NCI-H128 (cell line): ENCODE results near the gene GPR15LG.
"Not testable (repeated sequence)": the region's sequence is repeated elsewhere in the genome, so short reads cannot be mapped to it uniquely, and the experiment has no call there.

ENCODE experiments used
- DNase-seq: peaks from one replicate; lab custom pipeline; 2025; ENCODE audit not compliant: unreplicated experiment; lab: John Stamatoyannopoulos, UW

Gene GPR15LG

DNA sequence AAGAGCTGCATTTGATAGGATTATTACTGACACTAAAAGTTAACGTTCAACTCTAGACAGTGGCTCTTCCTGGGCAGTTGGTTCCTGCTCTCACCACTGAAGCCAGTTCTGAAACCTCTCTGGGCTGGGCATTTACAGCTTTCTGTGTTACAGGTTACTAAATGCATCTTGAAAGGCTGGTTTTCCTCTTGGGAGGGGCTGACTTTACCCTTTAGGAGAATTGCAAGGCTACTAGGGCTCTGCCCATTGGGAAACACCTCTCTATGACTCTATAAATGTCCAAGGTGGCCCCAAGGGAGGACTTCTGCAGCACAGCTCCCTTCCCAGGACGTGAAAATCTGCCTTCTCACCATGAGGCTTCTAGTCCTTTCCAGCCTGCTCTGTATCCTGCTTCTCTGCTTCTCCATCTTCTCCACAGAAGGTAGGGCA lies at the start of gene GPR15LG:
Gene GPR15LG (plus strand): TSS at position 301 of the 429 bp plus-strand sequence. CDS start 51 bp downstream, at position 352.
- DNase-seq, result no peak

DNA sequence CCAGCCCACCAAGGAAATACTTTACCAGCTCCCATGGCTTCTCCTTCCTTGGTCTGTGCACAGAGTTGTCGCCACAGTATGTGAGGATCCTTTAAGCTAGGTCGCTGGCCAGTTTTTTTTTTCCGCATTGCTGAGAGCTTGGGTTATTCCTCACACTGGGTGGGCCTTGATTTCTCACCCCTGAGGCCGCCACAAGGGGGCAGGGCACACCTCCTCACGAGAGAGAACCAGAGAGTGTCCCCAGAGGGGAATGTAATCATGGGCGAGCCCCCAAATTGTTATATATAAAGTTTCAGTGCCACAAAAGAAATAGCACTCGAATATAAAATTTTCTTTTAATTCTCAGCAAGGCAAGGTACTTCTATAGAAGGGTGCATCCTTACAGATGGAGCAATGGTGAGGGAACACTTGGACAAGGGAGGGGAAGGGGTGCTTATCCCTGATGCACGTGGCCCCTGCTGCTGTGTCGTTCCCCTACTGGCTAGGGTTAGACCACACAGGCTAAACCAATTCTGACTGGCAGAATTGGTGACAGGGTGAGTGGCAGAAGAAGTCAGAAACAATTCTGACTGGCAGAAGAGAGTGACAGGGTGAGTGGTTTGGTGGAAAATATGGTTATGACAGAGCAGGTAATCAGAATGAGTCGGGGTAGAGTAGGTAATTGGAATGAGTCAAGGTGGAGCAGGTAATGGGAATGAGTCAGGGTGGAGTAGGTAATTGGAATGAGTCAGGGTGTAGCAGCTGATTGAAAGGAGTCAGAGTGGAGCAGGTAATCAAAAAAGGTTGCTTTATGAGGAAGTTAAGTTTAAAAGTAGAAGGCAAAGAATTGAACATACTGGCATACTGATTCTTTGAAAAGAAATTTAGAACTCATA lies 47.5 kb upstream of the GPR15LG start:
- DNase-seq, result not testable (repeated sequence)

DNA sequence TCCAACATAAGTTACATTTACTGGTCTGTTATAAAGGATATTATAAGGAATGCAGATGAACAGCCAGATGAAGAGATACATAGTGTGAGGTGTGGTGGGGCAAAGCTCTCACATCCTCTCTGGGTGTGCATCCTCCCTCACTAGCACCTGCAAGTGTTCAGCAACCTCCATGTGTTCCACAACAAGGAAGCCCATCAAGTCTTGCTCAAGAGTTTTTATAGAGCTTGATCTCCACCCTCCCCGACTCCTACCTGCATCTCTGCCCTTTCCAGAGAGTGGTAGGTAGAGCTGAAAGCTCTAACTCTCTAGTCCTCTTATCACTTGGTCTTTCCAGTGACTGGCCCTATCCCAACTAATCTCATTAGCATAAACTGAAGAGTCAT lies 46.8 kb upstream of the GPR15LG start:
- no peak for DNase-seq

DNA sequence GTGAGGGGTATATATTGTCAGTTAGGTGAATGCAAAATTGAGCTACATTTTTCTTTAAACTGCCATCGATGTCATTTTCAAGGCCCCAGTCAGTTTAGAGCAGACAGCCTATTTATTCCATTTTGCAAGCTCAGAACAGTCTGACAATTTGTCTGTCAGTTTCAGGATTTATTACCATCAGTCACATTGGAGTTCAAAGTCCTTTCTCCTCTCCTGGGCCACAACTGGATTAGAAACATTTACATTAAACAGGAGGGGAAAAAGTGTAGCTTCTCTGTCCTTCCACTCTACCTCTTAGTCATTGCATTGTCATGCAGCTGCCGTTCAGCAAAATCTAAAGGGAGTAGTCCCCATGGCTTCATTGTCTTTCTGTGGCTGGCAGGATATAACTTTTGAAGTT lies 37.8 kb upstream of the GPR15LG start:
- no peak for DNase-seq

DNA sequence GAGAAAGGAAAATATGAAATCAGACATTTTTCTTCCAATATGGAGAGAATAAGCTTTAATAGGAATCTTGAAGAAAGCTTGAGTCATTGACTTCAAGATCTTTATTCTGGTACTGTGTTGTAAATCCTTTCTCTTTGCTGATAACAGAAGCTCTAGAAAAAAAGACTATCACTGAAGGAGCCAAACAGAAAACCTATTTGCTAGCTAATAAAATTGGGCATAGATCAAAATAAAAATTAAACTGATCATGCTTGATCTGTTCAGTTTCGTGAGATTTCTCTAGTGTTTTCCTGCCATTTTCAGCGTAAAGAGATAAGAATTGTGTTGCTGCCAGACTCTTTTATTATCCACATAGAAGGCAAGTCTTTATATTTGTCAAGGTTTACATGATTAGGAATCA lies 35.8 kb upstream of the GPR15LG start:
- no peak for DNase-seq

DNA sequence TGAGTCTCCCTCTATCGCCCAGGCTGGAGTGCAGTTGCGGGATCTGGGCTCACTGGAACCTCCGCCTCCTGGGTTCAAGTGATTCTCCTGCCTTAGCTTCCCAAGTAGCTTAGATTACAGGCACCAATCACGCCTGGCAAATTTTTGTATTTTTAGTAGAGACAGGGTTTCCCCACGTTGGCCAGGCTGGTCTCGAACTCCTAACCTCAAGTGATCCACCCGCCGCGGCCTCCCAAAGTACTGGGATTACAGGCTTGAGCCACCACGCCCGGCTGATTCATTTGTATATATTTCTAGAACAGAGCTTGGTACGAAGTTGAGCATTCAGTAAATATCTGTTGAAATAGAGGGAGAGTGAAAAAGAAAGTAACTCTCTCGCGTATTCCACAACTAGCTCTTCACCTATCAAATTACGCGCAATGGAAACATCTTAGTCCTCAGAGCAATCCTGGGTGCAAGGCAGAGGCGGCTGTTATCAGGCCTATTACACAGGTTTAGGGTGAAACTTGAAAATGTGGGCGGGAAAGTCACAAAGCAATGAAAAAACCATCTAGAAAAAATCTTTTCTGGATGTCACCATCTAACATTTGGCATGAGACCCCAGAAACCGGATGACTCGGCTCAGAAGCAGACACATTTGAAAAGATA lies 35.0 kb upstream of the GPR15LG start:
- no peak for DNase-seq

DNA sequence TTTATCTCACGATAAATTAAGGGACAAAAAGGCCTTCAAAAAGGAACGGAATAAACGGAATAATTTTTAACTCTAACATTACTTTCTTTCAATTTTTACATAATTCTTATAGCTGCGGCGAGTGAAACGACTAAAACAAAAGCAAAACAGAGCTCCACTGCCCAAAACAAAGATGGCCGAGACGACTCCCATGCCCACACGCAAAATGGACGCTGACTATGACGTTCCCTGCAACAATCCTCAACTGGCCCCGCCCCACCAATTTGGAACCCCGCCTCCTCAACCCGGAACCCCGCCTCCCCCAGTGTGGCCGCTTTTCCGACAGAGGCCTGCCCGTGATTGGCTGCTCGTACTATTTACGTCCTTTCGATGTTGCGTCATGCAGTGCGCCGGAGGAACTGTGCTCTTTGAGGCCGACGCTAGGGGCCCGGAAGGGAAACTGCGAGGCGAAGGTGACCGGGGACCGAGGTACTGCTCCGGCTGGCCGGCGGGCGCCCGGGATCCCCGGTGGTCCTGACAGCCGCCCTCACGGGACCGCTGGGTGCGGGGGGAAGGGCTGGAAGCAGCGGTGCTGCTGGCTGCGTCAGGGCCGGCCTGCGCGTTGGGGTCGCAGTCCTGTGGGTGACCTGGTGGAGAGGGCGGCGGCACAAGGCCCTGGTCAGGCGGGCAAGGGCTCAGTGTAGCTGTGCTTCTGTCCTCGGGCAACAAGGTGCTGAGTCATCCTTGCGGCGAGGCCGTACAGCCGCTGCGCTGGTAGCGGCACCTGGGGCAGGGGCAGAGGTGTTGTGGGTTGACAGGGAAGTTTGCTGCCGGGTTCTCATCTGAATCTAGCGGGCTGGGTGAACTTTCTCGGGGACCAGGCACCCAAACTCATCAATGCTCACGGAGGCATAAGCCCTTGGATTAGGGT lies 34.2 kb upstream of the GPR15LG start, which contains the start of gene GHITM:
Gene GHITM (plus strand): TSS at position 384 of the 910 bp plus-strand sequence. CDS start 1,992 bp downstream, outside the sequence.
- DNase-seq, result peak; percentile 73

DNA sequence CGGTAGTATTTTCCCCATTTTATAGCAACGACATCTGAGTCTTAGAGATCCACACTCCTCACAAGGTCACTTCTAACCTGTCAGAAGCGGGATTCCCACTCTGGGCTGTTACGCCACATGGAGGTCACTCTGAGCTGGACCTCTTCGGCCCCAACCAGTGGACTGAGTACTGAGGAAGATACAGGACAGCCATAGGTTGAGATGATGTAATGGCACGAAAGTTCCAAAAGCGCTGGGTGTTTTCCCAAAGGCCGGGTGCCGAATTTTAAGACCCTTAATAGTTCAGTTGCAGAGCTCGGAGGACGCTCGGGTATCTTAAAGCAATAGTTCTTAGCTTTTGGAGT lies 33.6 kb upstream of the GPR15LG start:
- DNase-seq, result no peak

DNA sequence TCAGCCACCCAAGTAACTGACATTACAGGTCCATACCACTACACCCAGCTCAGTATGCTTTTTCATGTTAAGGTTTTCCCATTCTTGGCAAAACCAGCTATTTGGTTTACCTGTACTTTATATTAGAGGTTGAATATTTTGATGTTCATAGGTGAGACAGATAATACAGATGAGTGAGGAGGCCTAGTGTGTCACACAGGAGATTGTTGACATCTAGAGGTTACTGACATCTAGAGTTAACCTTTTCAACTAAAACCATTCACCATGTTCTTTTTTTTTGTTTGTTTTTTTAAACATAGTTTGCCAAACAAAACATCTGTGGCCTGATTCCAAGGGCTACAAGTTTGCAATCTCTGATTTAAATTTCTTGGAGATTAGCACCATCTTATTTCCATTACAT lies 26.3 kb upstream of the GPR15LG start:
- no peak for DNase-seq

DNA sequence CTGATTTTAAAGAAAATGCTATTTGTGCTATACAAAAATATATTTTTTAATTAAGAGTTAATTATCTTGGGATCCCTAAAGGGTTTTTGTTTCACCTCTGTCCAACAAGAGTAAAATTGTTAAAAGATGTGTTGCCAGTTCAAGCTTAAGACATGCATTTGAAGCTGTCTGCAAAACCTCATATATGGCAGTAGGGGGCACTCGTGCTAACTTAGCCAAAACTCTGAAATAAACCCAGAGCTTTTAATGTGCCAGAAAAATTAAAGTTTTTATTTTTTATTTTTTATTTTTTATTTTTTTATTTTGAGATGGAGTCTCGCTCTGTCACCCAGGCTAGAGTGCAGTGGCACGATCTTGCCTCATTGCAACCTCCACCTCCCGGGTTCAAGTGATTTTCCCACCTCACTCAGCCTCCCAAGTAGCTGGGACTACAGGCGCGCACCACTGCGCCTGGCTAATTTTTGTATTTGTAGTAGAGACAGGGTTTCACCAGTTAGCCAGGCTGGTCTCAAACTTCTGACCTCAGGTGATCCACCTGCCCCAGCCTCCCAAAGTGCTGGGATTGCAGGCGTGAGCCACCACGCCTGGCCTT lies 25.5 kb upstream of the GPR15LG start:
- DNase-seq, result not testable (repeated sequence)

DNA sequence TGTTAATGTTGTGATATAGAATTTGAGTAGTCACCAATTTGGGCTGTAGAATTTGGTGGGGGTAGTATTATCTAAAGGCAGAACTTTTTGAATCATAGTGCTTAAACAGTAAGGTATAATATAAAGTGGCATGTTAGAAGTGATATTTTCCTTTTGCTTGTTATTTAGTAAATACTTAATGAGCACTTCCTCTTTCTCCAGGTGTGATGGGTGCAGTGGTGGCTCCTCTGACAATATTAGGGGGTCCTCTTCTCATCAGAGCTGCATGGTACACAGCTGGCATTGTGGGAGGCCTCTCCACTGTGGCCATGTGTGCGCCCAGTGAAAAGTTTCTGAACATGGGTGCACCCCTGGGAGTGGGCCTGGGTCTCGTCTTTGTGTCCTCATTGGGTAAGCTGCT lies 23.7 kb upstream of the GPR15LG start:
- no peak for DNase-seq

DNA sequence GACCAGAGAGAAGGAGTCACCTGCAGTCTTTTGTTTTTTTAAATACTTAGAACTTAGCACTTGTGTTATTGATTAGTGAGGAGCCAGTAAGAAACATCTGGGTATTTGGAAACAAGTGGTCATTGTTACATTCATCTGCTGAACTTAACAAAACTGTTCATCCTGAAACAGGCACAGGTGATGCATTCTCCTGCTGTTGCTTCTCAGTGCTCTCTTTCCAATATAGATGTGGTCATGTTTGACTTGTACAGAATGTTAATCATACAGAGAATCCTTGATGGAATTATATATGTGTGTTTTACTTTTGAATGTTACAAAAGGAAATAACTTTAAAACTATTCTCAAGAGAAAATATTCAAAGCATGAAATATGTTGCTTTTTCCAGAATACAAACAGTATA lies 20.8 kb upstream of the GPR15LG start:
- DNase-seq, result no peak

DNA sequence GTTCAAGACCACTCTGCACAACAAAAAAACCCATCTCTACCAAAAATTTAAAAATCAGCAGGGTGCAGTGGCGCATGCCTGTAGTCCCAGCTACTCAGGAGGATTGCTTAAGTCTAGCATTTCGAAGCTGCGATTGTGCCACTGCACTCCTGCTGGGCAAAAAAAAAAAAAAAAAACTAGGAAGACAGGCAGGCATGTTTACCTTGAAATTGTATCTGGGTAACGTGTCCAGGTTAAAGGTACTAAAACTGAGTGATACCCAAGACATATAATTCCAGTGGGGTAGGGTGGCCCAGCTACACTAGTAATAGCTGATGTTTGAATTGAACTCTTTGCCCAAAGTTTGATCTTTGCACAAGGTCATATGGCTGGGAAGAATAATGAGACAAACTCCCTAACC lies 18.1 kb upstream of the GPR15LG start:
- no peak for DNase-seq

DNA sequence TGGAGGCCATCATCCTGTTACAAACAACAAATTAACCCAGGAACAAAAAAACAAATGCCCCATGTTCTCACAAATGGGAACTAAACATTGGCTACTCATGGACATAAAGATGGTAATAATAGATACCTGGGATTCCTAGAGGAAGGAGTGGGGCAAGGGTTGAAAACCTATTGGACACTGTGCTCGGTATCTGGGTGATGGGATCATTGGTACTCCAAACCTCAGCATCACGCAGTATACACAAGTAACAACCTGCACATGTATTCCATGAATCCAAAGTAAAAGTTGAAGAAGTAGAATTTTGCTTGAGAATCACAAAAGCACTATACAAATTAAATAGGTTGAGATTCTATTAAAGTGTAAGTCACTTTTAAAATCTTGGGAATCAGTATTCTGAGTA lies 17.6 kb upstream of the GPR15LG start:
- no peak for DNase-seq

DNA sequence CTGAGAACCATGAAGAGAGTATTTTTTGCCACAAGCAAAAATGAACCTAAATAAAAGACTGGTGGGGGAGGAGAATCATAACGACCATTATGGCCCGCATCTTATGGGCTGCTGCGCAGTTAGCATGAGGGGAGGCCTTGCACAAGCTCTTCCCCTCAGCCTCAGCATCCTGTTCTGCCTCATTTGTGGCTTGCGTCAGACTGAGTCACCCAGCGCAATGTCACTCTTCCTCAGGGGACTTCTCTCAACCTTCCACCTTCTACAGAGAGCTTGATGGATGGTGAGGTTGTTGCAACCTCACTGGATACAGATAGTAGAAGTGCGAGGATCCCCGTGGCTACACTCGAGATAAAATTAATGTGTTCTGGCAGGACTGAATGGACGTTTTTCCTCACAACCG lies 16.8 kb upstream of the GPR15LG start:
- DNase-seq, result no peak

DNA sequence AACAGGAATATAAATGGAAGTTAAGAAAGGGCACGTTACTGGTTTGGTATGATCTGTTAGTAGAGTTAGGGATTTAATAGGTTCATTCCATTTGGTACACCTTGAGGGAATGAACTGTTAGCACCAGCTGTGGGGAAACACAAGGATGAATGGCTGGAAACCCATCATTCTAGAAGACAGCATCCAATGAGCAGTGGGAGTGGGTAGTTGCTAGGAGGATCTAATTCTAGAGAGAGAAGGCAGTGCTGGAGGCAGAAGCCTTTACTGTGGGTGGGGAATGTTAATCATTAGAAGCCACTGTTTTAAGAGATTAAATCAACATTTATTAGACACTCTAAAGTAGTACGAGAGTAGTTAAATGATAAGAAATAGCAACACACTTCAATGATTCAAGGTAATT lies 15.5 kb upstream of the GPR15LG start:
- DNase-seq, result no peak

DNA sequence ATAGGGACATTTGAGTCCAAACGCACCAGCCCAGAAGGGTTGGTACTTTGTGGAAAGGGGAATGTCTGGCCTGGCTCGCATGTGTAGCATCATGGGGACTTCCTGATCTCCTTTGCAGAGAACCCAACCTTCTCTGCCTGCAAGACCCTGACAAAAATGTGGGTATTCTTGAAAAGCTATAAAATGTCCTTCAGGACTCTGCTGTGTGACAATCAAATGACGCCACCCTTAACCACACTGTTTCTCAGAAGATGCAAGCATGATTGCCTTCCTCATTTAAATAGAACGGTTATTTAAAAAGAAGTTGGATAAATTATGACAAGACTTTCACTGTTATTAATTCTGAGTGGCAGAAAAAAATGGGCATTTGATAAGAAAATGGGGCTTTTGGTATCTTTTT lies 15.1 kb upstream of the GPR15LG start:
- DNase-seq, result no peak

DNA sequence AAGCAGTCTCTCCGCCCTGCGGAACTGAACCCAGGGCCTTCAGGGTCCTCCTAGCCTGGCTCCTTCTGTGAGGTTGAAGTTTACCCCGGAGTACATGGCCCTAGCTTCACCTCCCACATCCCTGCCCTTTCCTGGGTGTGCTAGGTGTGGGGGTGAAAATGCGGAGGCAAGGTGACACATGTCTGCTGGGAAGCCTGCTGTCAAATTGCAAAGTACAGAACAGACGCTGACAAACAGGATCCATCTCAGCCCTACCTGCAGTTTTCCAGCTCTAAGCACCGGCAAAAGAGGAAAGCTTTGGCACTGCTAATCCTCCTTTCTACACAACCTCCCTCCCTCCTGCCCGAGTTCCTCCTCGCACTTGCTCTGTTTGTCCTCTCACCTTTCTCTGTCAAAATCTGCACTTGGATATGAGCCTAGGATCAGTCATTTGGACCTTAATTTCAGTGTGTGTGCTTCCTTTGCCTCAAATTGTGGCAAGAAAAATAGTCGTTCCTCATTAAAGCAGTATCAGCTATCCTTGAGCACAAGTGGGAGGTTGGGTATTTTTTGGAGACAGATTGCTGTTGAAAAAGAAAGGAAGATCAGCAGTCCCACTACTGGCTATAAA lies 14.4 kb upstream of the GPR15LG start:
- no peak for DNase-seq

DNA sequence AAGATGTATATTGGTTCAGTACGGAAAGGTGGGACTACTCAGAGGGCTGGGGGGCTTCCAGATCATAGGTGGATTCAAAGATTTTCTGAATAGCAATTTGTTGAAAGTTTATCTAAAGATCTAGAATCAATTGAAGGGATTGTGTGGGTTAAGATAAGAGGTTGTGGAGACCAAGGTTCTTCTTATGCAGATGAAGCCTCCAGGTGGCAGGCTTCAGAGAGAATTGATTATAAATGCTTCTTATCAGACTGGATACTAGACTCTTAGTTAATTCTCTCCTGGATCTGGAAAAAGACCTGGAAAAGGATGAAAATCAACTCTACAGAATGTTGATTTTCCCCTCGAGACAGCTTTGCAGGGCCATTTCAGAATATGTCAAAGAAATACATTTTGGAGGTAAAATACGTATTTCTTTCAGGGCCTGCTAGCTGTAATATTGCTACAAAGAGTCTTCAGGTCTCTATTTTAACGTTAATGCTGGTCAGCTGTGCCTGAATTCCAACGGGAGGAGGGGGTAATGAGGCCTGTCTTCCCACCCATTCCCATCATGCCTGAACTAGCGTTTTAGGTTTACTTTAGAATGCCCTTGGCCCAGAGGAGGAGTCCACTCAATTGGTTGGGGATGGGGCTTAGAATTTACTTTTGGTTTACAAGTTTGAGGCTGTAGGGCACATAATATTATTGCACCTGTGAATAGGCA lies 12.8 kb upstream of the GPR15LG start:
- no peak for DNase-seq

DNA sequence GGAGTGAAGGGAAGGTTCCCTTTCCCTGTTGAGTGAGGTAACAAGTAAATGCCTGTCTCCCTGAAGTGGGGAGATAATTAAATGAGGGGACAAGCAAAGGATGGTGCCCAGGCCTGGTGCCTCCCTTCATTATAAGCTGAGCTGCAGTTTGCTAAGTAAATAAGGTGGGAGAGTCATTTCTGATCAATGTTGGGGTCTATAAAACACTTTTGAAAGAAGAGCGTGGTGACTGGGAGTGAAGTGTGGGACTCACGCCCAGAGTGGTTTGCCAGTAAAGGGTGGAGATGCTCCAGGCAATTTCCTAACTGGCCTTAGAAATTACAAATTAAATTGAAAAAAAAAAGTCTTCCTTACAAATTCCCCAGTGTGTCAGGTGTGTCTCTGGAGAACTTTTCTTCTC lies 9.6 kb upstream of the GPR15LG start:
- DNase-seq, result no peak
